MV-4-11 (cell line): ENCODE data around the gene AQR.
"Not testable (repeated sequence)": the region's sequence is repeated elsewhere in the genome, so short reads cannot be mapped to it uniquely, and the experiment has no call there.

ENCODE experiments used
- DNase-seq: peaks from one replicate; lab custom pipeline; 2025; lab: John Stamatoyannopoulos, UW

The AQR gene

GRCh38 chr15:34952481-34952880 lies 17.1 kb downstream of the AQR start:
- no peak for DNase-seq

GRCh38 chr15:34951993-34952392 lies 17.5 kb downstream of the AQR start:
- no peak for DNase-seq

DNA sequence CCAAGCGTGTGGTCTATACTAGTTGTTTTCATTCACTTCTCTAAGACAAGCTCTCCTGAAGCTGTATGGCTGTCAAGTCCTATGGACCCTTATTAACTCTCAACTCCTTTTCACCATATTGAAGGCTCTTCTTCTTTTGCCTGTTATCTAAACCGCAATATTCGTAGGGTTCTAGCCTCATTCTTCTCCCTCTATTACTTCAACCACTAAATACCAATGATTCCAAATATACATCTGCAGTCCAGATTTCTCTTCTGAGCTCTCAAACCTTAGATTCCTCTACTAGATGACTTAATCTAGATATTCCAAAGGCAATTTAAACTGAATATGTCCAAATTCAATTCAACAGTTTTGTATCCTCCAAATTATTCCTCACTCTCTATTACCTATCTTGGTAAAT lies 24.6 kb downstream of the AQR start:
- no peak for DNase-seq

GRCh38 chr15:34943711-34944110 lies 25.8 kb downstream of the AQR start:
- no peak for DNase-seq

DNA sequence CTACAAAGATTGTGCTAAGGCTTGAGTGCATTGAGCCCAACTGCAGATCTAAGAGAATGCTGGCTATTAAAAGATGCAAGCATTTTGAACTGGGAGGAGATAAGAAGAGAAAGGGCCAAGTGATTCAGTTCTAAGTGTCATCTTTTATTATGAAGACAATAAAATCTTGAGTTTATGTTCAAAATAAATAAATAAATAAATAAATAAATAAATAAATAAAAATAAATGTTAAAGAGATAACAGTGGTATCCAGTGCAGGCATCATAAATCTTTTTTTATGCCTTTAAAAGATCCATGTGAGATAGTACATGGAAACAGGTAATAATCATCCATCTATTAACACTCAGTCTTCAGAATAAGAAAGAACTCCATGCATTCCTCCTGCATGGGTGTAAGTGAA lies 26.3 kb downstream of the AQR start:
- not testable (repeated sequence) for DNase-seq

DNA sequence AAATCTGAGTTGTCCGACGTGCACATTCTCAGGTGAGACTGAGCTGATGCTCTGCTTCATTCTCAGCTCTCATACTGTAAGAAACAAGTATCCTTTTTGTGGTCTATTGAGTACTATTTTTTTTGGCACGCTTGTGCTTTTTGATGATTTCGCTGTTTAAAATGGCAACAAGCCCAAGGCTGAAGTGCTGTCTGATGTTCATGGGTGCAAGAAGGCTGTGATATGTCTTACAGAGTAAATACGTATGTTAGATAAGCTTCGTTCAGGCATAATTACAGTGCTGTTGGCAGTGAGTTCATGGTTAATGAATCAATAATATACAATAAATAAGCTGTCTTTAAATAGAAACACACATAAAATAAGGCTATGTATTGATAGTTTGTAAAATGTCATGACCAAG lies 27.2 kb downstream of the AQR start:
- DNase-seq = no peak

GRCh38 chr15:34941831-34942230 lies 27.7 kb downstream of the AQR start:
- no peak for DNase-seq

DNA sequence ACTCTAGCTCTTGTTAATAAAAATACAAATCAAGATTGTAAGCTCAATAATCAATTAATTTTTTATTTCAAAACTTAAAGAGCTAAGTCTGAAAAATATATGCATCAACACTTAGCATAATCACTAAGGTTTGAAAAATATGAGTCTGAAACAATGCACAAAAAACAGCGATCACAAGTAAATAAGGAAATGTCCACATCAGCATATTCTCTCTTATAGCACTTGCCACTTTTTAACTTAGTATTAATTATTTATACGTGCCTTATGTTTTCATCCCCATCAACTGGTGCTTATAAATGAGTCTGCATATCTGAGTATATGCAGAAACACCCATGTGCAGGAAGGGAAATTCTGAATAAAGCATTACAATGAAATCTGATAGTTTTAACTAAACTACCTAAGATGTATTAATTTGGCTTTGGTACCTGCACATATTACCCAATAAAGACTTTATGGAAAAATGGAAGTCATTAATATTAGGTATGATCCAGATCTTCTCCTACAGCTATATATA lies 28.3 kb downstream of the AQR start:
- no peak for DNase-seq

DNA sequence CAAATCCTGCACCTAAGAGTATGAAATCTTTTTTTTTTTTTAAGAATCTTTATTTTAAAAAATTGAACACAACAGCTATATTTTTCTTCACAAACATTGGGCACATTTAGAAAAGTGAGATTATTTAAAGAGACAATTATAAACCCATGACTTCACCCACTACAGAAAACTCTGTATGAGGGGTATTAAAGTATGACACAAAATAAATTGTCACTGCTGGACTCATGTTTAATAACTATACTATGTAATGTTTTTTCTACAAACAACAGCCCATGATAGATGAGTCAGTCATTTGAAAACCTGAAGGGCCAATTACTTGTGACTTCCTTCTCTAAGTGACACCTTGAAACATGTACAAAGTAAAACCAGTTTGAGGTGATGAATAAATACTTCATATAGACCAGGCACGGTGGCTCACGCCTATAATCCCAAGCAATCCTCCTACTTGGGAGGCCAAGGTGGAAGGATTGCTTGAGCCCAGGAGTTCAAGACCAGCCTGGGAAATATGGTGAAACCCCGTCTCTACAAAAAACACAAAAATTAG lies 36.0 kb downstream of the AQR start:
- no peak for DNase-seq

DNA sequence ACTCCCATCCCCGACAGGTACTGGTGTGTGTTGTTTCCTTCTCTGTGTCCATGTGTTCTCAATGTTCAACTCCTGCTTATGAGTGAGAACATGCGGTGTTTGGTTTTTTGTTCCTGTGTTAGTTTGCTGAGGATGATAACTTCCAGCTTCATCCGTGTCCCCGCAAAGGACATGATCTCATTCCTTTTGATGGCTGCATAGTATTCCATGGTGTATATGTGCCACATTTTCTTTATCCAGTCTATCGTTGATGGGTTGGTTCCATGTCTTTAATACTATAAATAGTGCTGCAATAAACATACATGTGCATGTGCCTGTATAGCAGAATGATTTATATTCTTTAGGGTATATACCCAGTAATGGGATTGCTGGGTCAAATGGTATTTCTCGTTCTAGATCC lies 41.2 kb downstream of the AQR start:
- not testable (repeated sequence) for DNase-seq

GRCh38 chr15:34927726-34928125 lies 41.8 kb downstream of the AQR start:
- DNase-seq = no peak

DNA sequence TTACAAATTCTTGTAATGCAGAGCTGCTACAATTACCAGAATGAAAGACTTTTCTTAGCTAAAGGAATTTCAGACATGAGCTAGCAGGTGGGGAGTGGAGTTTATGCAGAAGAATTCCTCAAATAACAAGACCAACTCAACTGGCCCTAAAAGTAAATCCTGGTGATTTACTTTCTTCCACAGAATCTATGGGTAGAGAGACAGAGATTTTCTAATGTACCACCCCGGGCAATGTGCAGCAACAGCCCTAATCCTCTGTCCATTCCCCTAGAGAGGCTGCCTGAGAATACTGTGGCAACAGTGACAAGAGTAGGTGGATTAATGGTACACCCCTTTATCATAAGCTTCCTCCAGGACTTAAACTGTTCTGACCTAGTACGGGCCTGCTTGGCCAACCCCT lies 55.2 kb downstream of the AQR start:
- no peak for DNase-seq

- DNase-seq = no peak
These were observed 64.5 kb downstream of the AQR start for GRCh38 chr15:34905047-34905446.

DNA sequence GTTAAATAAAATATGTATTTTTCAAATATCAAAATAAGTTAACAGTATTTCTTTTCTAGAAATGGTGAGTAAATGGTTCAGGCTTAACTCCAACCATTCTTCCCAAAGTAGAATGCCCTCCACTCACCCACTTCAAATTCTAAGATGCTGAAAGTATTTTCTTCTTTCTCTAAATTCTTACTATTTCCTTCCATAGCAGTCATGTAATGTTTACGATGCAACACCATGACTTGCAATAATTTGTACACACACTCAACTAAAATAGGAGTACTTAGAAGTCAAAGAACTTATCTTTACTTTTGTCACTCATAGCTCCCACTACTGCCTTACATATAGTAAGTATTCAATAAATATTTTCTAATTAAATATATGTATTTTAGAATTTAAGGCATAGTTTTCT lies 65.0 kb downstream of the AQR start:
- no peak for DNase-seq

DNA sequence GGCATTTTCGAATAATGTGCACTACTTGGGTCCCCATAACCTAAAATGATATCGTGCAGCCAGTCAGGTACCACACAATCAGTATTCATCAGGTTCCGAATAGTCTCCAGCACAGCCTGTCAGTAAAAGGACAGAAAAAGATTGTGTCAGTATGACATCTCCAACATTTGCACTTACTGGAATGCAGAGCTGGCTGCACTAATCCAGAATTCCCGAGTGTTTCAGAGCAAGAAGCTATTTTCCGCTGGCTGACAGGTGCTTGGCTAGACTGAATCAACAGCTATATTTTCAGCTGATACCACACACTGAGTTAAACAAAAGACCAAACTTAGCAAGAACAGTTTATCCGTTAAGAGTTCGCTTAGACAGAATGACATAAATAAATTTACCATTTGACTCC lies 68.8 kb downstream of the AQR start:
- DNase-seq = no peak

DNA sequence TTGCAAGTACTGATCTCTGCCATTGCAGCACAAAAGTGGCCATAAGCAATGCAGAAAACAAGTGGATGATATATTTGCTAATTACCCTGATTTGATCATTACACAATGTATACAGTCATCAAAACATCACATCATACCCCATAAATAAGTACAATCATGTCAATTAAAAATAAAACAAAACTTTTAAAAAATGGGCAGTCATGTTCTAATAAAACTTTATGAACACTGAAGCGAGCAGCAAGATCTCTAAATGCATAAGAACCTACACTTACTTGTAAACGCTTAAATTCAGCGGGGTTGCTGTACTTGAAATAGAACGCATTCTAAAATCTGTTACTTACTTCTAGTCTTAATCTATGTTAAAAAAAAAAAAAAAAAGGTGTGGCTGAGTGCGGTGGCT lies 73.4 kb downstream of the AQR start:
- DNase-seq = no peak

DNA sequence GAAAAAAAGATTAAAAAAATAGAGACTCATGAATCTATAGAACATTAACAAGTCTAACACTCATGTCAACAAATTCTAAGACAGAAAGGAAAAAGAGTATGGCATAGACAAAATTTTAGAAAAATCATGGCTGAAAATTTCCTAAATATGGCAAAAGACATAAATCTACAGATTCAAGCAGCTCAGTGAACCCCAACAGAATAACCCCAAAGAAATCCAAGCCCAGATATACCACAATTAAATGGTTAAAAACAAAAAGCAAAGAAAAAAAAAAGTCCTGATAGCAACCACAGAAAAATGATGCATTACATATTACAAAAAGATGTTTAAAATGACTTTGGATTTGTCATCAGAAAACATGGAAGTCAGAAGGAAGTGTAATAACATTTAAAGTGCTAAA lies 75.6 kb downstream of the AQR start:
- DNase-seq = no peak

GRCh38 chr15:34892963-34893591 lies 76.5 kb downstream of the AQR start:
- DNase-seq = no peak

- DNase-seq = no peak
These were observed 79.1 kb downstream of the AQR start for GRCh38 chr15:34890424-34890823.

DNA sequence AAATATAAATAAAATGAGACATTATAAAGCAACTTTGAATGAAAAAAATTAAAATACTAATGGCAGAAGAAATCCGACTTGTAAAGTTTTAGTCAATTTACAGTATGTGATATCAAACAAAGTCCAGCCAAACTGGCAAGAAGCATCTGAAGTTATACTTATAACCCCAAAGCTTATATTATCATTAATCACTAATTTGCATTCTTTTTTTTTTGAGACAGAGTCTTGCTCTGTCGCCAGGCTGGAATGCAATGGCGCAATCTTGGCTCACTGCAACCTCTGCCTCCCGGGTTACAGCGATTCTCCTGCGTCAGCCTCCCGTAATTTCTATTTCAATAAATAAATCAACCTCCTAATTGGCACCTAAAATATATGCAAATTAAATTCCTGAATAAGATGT lies 80.1 kb downstream of the AQR start:
- no peak for DNase-seq

GRCh38 chr15:34886134-34886533 lies 83.4 kb downstream of the AQR start:
- DNase-seq = no peak

GRCh38 chr15:34883633-34884032 lies 85.9 kb downstream of the AQR start:
- DNase-seq = no peak

DNA sequence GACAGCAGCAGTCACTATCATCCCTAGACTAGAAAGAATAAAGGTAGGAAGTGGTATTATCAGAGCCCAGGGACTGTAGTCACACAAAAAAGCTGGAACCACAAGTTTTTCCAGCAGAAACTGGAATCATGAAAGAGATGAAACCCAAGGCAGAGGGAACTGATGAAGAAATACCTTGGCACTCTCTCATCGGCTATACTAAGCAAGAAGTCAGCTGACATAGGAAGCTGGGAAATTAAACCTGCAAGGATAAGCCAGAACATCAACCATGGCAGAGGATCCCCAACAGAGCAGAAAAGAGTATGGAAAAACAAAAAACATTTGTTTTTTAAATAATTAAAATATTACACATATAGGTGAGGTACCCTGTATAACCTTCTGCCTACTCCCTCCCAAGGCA lies 86.5 kb downstream of the AQR start:
- no peak for DNase-seq

GRCh38 chr15:34879107-34879506 lies 90.4 kb downstream of the AQR start:
- DNase-seq = no peak
